Urothelium cell line (cell line): ENCODE results near the gene DLX1.
"Not testable (repeated sequence)": the region's sequence is repeated elsewhere in the genome, so short reads cannot be mapped to it uniquely, and the experiment has no call there.

ENCODE experiments used
- DNase-seq: peaks from one replicate; pipeline ENCODE4 v3.0.0; 2011; ENCODE audit warnings: low spot score, mixed read lengths
- FAIRE-seq: peaks from 2 replicates; lab custom pipeline; 2011; peaks lifted over from hg19 to GRCh38; lab: Jason Lieb, UNC

The DLX1 gene

GRCh38 chr2:172109256-172109987 is 24.1 kb downstream of the DLX1 start:
- no peak for DNase-seq
- no peak for FAIRE-seq

DNA sequence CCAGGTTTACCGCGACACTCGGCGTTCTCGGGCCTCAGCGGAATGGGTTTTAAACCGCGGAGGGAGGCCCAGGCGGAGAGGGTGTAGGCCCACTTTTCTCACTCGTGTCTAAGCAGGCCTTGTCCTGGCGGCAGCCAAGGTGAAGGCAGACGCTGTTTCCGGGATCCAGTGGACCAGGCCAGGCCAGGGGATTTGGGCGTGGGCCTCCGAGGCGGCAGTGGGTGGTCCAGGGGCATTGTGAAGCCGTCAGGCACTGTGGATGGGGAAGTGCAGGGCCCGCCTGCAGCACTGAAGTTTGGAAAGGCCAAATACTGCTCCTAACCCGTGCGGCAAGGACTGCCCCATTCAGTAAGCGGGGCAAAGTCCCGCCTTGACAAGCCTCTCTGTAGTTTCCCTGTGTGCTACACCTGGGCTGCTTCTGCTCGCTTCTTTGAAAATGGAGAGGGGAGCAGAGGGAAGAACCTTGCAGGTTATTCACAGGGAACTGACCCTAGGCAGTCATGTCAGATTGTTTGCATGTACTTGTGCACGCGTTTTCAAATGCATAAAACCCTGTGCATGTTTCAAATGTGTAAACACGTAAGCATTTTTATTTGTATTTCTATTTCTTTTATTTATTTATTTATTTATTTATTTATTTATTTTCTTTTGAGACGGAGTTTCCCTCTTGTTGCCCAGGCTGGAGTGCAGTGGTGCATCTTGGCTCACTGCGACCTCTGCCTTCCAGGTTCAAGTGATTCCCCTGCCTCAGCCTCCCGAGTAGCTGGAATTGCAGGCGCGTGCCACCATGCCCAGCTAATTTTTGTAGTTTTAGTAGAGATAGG is 24.9 kb downstream of the DLX1 start:
- no peak for DNase-seq
- no peak for FAIRE-seq

DNA sequence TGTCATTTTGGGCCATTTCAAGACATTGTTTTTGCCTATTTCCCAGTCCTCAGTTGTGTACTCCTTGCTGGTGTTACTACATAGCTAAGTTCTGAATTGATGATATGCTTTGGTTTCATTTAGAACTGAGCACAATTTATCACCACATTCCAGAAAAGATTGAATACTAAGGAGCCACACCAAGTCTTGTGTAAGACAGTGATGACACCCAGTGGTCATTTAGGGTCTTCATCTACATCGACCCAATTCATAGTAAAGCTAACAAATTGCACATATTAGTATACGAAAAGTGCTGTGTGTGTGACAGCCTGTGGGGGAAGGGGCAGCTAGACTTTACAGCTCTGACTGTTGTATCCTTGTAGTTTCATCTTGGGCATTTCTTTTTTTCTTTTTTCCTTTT is 28.3 kb downstream of the DLX1 start:
- DNase-seq (peak; percentile 23), FAIRE-seq (no peak)

GRCh38 chr2:172114176-172114575 is 28.9 kb downstream of the DLX1 start:
- DNase-seq, FAIRE-seq: not testable (repeated sequence)

- no peak for FAIRE-seq
Observed at GRCh38 chr2:172114579-172114978, 29.3 kb downstream of the DLX1 start.

DNA sequence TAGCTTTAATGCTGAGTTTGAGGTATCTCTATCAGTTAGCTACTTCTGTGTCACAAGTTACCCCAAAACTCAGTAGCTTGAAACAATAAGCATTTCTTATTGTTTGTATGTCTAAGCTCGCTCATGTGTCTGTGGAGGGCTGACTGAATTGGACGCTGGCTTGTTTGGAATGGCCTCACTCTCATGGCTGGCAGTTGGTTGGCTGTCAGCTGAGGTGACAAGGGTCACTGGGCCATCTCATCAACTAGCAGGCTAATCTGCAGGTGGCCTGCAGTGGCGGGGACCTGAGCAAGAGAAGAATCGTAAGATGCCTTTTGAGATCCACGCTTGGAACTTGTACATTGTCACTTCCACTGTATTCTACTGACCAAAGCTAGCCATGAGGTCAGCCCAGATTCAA is 30.8 kb downstream of the DLX1 start:
- FAIRE-seq (no peak), DNase-seq (no peak)

More at GRCh38 chr2:172114579-172114978, 29.3 kb downstream of the DLX1 start:
- DNase-seq, result no peak

DNA sequence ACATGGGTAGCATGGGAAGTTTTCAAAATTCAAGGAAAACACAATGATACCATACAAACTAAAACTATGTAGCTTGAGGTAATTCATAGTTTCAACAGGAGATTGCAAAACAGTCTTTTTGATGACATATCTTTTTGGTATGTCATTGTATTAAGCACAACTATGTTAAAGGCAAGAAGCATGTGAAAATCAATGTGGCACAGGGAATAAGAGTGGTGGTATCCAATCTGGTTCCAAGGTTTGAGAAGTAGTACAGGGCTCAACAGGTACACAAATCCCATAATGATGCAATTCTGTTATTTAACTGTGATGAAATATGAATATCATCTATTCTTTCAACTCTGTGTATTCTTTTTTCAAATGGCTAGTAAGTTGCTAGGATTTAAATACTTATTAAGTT is 33.8 kb downstream of the DLX1 start:
- DNase-seq (peak; percentile 36), FAIRE-seq (no peak)

DNA sequence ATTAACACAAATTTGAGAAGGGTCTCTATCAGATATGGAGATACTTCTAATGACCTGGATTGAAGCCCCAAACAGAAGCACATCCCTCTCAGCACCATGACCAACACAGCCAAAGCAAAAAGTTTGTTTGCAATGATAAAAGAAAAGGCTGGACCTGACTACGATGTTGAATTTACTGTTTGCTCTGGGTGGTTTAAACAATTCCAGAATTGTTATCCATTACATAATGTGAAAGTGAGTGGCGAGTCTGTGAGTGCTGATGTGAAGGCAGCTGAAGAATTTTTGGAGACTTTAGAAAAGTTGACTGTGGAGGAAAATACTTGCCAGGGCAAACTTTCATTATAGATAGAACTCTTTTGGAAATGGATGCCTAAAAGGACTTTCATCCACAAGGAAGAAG is 34.8 kb downstream of the DLX1 start:
- FAIRE-seq (no peak), DNase-seq (no peak)

DNA sequence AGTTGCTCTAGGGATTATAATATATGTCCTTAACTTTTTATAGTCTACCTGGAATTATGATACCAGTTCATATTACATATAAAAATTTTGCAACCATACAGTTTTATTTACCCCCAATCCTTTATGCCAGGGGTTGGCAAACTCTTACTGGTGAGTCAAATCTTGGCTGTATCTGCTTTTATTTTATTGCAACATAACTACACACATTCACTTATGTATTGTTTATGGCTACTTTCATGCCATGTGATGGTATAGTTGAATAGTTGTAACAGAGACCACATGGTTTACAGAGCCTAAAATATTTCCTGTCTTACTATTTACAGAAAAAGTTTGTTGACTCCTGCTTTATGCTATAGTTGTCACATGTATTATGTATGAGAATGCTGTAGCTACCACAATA is 43.2 kb downstream of the DLX1 start:
- no peak for DNase-seq

GRCh38 chr2:172129404-172129803 is 44.1 kb downstream of the DLX1 start:
- no peak for DNase-seq

More for the DNA sequence above, 43.2 kb downstream of the DLX1 start:
- FAIRE-seq, result no peak

DNA sequence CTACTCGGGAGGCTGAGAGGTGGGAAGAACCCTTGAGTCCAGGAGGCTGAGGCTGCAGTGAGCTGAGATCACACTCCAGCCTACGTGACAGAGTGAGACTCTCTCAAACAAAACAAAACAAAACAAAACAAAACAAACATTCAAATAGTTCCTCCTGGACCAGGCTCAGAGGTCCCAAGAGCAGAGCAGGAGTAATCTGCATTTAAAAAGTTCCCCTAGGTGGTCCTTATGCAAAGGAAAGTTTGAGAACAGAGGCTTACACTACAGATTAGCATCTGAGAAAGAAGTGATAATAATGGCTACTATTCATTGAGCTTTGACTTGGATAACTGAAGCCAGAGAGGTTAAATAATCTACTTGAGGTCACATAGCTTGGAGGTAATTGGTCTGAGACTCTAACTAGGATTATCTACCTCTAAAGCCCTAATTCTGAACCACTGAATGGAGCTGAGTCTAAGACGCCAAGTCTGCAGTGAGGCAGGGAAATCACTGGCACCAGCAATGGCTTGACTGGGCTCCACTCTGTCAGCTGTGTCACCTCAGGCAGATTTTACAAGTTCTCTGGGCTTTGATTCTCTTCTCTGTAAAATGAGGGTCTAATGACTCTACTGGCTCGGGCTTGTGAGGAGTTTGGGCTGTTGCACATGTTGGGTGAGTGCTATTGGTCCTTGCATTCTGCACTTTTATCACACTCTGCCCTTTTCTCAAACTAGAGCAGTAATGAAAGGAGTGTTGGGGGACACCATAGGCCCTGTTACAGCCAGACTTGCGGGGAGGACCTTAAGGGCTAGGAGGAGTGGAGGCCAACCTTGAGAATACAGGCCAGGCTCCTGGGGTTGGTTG is 46.6 kb downstream of the DLX1 start:
- no peak for DNase-seq
- FAIRE-seq, result no peak

More at GRCh38 chr2:172129404-172129803, 44.1 kb downstream of the DLX1 start:
- no peak for FAIRE-seq

DNA sequence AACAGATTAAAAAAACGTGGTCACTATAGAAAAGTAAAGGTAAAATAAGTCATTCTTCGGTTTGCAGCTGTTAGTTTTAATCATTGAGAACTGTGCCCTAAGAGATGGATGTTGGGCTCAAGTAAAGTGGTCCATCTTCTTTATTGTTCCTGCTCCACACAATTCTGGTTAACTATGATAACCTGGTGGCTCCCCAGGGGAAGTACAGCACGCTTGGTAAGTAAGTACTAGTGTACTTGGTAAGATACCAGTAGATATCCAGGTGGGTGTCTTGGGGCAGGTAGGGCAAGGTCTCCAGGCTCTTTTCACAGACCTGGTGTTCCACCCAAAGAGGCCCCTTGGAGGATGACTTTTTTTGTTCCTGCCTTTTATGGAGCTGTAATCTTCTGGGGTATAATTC is 49.0 kb downstream of the DLX1 start:
- FAIRE-seq, result no peak

GRCh38 chr2:172135446-172135845 is 50.1 kb downstream of the DLX1 start:
- no peak for FAIRE-seq
- DNase-seq, result no peak

More for the DNA sequence above, 49.0 kb downstream of the DLX1 start:
- no peak for DNase-seq

DNA sequence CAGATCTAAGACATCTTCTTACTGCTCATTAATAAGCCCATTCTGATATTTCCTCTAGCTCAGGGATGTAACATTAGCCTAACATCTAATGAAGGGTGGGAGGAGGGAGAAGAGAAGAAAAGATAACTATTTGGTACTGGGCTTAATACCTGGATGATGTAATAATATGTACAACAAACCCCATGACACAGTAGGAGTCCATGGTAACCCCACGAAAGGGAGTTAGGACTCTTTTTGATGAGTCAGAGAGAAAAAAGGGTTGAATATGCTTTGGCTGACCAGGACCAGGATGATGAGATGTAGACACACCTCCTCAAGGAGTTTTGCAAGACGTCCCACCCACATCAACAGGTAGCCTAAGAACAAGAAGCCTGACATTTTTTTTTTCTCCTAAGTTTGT is 51.8 kb downstream of the DLX1 start:
- no peak for FAIRE-seq

DNA sequence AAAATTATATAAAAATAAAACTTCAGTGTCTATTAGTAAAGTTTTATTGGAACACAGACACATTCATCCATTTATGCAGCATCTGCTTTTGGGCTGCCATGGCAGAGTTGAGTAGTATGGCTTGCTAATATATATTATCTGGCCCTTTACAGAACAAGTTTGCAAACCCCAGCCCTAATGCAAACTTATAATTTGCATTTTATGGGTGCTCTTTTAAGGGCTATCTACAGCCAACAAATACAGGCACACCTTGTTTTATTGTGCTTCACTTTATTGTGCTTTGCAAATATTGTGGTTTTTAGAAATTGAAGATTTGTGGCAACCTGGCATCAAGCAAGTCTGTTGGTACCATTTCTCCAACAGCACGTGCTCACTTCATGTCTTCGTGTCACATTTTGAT is 52.6 kb downstream of the DLX1 start:
- FAIRE-seq (no peak), DNase-seq (no peak)

More for the DNA sequence above, 51.8 kb downstream of the DLX1 start:
- DNase-seq, result no peak

- DNase-seq, FAIRE-seq: not testable (repeated sequence)
Observed at GRCh38 chr2:172138727-172139126, 53.4 kb downstream of the DLX1 start.
